Mesendoderm (in vitro differentiated cells): ENCODE results near the gene PPP1R26.
"Not testable (repeated sequence)": the region's sequence is repeated elsewhere in the genome, so short reads cannot be mapped to it uniquely, and the experiment has no call there.

ENCODE experiments used
- DNase-seq: peaks from one replicate; pipeline ENCODE4 v3.0.0; 2013
- H2AK5ac ChIP-seq: 2 replicates; pipeline ENCODE4 v1.6.1; 2013; ENCODE audit warnings: low read length, inconsistent platforms
- H2BK120ac ChIP-seq: 2 replicates; pipeline ENCODE4 v1.6.1; 2013; ENCODE audit warnings: low read depth, mild to moderate bottlenecking, low read length, moderate library complexity, mixed read lengths
- H2BK15ac ChIP-seq: replicated peaks from 2 replicates; pipeline ENCODE4 v1.6.1; 2013; ENCODE audit warnings: low read depth, mild to moderate bottlenecking, moderate library complexity
- H2BK5ac ChIP-seq: 2 replicates; pipeline ENCODE4 v1.6.1; 2013; ENCODE audit warnings: low read length, inconsistent platforms
- H3K18ac ChIP-seq: 2 replicates; pipeline ENCODE4 v1.6.1; 2013; ENCODE audit warnings: mild to moderate bottlenecking, low read length, mixed read lengths
- H3K23ac ChIP-seq: one replicate; pipeline ENCODE4 v1.6.1; 2013; ENCODE audit warnings: low read length
- H3K27ac ChIP-seq: 2 replicates; pipeline ENCODE4 v1.5.1; 2013; ENCODE audit warnings: low read depth, mild to moderate bottlenecking, inconsistent platforms, low read length, moderate library complexity
- H3K27me3 ChIP-seq: 2 replicates; pipeline ENCODE4 v1.6.1; 2013; ENCODE audit warnings: low read length, control low read depth, mild to moderate bottlenecking, inconsistent platforms; ENCODE audit not compliant: insufficient read depth, poor library complexity
- H3K36me3 ChIP-seq: 2 replicates; pipeline ENCODE4 v1.6.1; 2013; ENCODE audit warnings: low read length, inconsistent platforms; ENCODE audit not compliant: control insufficient read depth, insufficient read depth
- H3K4ac ChIP-seq: one replicate; pipeline ENCODE4 v1.6.1; 2013; ENCODE audit warnings: low read depth, mild to moderate bottlenecking, low read length, moderate library complexity
- H3K4me1 ChIP-seq: 2 replicates; pipeline ENCODE4 v1.6.1; 2013; ENCODE audit warnings: low read depth, low read length, inconsistent platforms; ENCODE audit not compliant: control insufficient read depth
- H3K4me2 ChIP-seq: 2 replicates; pipeline ENCODE4 v1.6.1; 2013; ENCODE audit warnings: low read length
- H3K4me3 ChIP-seq: 2 replicates; pipeline ENCODE4 v1.5.1; 2013; ENCODE audit warnings: mild to moderate bottlenecking, low read length
- H3K56ac ChIP-seq: one replicate; pipeline ENCODE4 v1.6.1; 2013; ENCODE audit warnings: low read length
- H3K79me1 ChIP-seq: 2 replicates; pipeline ENCODE4 v1.6.1; 2013; ENCODE audit warnings: low read length, inconsistent platforms
- H3K79me2 ChIP-seq: 2 replicates; pipeline ENCODE4 v1.6.1; 2013; ENCODE audit warnings: mild to moderate bottlenecking, low read length; ENCODE audit not compliant: control insufficient read depth, insufficient read depth
- H3K9ac ChIP-seq: 2 replicates; pipeline ENCODE4 v1.6.1; 2013; ENCODE audit warnings: low read length, inconsistent platforms
- H4K5ac ChIP-seq: one replicate; pipeline ENCODE4 v1.6.1; 2013; ENCODE audit warnings: low read length
- H4K8ac ChIP-seq: one replicate; pipeline ENCODE4 v1.6.1; 2013; ENCODE audit warnings: low read depth, mild to moderate bottlenecking, control low read depth, low read length, moderate library complexity
- WGBS: extraction: QIAGEN DNeasy Blood & Tissue Kit; methylation state at CpG from one replicate; pipeline ENCODE4 v1.1.7; 2013; ENCODE audit warnings: low lambda C conversion rate, missing lambda C conversion rate; ENCODE audit not compliant: insufficient coverage; ENCODE audit errors: extremely low coverage; 5-methylcytosine and 5-hydroxymethylcytosine counted together

Gene PPP1R26

DNA sequence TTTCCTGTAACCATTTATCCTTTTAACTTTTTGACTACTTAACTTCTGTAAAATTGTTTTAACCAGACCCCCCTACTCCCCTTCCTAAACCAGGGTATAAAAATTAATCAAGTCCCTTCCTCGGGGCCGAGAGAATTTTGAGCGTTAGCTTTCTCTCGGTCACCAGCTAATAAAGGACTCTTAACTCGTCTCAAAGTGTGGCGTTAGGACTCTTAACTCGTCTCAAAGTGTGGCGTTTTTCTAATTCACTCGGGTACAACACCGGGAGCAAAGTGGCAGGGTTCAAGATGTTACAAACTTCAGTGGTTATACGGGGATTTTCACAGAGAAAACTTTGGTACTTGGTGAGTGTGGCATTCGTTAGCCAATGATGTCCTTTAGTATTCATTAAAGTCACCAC, 39.7 kb upstream of the PPP1R26 start:
- Histone ChIP-seq H4K5ac (no peak overlapping the region), H3K9ac (no peak overlapping the region), H2AK5ac (no peak overlapping the region), H3K36me3 (no peaks in the 10 kb centered on the region), H4K8ac (no peak overlapping the region), H2BK5ac (no peak overlapping the region), H2BK15ac (no peak overlapping the region), H3K27ac (no peak overlapping the region), H3K4me2 (no peak overlapping the region), H3K27me3 (no peaks in the 10 kb centered on the region), H3K18ac (no peak overlapping the region), H3K79me2 (no peaks in the 10 kb centered on the region), H3K4ac (no peak overlapping the region), H3K56ac (no peak overlapping the region), H3K4me3 (no peak overlapping the region), H3K23ac (no peak overlapping the region), H3K4me1 (no peaks in the 10 kb centered on the region), H3K79me1 (no peaks in the 10 kb centered on the region), H2BK120ac (no peak overlapping the region)
- WGBS: no CpG with 5 or more reads among the region's 12 CpGs
- no peak for DNase-seq

DNA sequence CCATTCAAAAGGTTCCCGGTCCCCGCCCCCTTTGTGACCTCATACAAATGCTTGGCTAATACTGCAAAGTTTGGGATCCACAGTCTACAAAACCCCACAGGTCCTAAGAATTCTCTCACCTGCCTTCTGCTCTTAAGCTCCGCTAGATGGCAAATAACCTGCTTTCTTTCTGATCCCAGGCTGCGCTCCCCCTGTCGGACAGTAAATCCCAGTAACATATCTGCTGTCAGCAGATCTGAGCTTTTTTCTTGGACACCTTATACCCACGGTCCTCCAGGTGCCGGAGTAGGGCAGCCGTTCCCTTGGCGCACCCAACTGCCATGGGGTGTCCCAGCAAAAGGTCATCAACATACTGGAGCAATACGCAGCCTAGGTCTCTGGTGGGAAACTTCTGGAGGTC, 39.0 kb upstream of the PPP1R26 start:
- H3K9ac ChIP-seq: no peak overlapping the region
- no peak overlapping the region for H4K8ac ChIP-seq
- H3K23ac ChIP-seq: no peak overlapping the region
- H3K79me1 ChIP-seq: no peaks in the 10 kb centered on the region
- DNase-seq: no peak
- no peaks in the 10 kb centered on the region for H3K36me3 ChIP-seq
- H3K56ac ChIP-seq: no peak overlapping the region
- no peak overlapping the region for H2BK5ac ChIP-seq
- H2BK120ac ChIP-seq: no peak overlapping the region
- H4K5ac ChIP-seq: no peak overlapping the region
- H2BK15ac ChIP-seq: no peak overlapping the region
- no peak overlapping the region for H3K4me2 ChIP-seq
- H3K4ac ChIP-seq: no peak overlapping the region
- no peak overlapping the region for H3K4me3 ChIP-seq
- H3K4me1 ChIP-seq: no peaks in the 10 kb centered on the region
- no CpG with 5 or more reads among the region's 10 CpGs for whole genome bisulfite sequencing
- H2AK5ac ChIP-seq: no peak overlapping the region
- no peaks in the 10 kb centered on the region for H3K27me3 ChIP-seq
- H3K79me2 ChIP-seq: no peaks in the 10 kb centered on the region
- H3K27ac ChIP-seq: no peak overlapping the region
- H3K18ac ChIP-seq: no peak overlapping the region

DNA sequence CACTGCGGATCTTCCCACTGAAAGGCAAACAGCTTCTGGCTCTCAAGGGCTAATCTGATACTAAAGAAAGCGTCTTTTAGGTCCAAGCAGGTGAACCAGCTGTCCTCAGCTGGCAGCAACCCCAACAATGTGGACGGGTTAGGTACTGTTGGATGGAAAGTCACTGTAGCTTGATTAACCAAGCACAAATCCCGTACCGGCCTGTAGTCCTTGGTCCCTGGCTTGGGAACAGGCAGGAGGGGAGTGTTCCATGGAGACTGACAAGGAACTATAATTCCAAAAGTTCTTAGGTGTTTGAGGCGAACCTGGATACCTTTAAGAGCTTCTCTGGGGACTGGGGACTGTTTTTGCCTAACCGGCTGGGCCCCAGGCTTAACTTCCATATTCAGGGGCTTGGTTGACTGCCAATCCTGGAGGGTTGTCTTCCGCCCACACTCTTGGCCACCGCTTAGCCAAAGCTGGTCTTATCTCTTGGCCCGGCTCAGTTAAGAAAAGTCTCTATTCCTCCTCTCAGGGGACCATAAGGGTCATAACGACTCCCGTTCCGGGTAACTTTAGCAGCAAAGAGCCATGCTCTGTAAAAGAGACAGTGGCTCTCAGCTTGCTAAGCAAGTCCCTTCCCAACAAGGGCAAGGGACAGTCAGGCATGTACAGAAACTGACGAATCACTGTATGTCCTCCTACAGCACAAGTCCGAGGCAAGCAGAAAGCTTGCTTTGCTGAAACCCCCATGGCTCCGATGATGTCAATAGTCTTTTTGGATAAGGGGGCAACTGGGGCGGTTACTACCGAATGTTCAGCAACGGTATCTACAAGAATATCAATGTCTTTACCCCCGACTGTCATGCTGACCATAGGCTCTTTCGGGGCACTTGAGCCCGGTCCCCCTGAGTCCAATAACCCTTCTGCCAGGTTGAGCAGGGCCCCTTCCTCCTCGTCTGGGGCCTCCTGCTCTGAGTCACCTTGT, 38.2 kb upstream of the PPP1R26 start:
- H2AK5ac ChIP-seq, H3K79me2 ChIP-seq, H2BK120ac ChIP-seq, H2BK5ac ChIP-seq, DNase-seq, H3K27ac ChIP-seq, H3K18ac ChIP-seq, H3K27me3 ChIP-seq, H3K4me1 ChIP-seq, H3K4me3 ChIP-seq, H4K8ac ChIP-seq, H3K36me3 ChIP-seq, H3K4me2 ChIP-seq, H3K9ac ChIP-seq, H2BK15ac ChIP-seq, H4K5ac ChIP-seq, H3K56ac ChIP-seq, H3K4ac ChIP-seq, H3K23ac ChIP-seq, H3K79me1 ChIP-seq: not testable (repeated sequence)
- no CpG with 5 or more reads among the region's 23 CpGs for WGBS

DNA sequence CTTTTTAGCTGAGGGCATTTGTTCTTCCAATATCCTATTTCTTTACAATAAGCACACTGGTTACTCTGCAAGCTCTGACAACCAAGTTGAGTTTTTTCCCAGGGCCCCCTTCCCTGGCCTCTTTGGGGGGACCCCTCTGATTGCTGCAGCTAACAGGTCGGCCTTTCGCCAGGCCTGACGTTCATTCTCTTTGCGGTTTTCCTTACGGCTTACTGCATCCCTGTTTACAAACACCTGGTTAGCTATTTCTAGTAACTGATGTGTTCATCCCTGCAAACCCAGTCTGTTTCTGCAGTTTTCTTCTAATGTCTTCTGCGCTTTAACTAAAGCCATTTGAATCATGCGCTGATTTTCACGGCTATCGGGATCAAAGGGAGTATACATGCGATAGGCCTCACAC, 37.5 kb upstream of the PPP1R26 start:
- DNase-seq: no peak
- Histone ChIP-seq H3K36me3 (no peaks in the 10 kb centered on the region), H4K5ac (no peak overlapping the region), H3K4ac (no peak overlapping the region), H3K23ac (no peak overlapping the region), H2BK15ac (no peak overlapping the region), H3K9ac (no peak overlapping the region), H3K27ac (no peak overlapping the region), H2AK5ac (no peak overlapping the region), H3K4me3 (no peak overlapping the region), H3K18ac (no peak overlapping the region), H3K79me2 (no peaks in the 10 kb centered on the region), H3K56ac (no peak overlapping the region), H4K8ac (no peak overlapping the region), H3K79me1 (no peaks in the 10 kb centered on the region), H3K4me2 (no peak overlapping the region), H3K4me1 (no peaks in the 10 kb centered on the region), H2BK120ac (no peak overlapping the region), H3K27me3 (no peaks in the 10 kb centered on the region), H2BK5ac (no peak overlapping the region)
- no CpG with 5 or more reads among the region's 10 CpGs for WGBS

DNA sequence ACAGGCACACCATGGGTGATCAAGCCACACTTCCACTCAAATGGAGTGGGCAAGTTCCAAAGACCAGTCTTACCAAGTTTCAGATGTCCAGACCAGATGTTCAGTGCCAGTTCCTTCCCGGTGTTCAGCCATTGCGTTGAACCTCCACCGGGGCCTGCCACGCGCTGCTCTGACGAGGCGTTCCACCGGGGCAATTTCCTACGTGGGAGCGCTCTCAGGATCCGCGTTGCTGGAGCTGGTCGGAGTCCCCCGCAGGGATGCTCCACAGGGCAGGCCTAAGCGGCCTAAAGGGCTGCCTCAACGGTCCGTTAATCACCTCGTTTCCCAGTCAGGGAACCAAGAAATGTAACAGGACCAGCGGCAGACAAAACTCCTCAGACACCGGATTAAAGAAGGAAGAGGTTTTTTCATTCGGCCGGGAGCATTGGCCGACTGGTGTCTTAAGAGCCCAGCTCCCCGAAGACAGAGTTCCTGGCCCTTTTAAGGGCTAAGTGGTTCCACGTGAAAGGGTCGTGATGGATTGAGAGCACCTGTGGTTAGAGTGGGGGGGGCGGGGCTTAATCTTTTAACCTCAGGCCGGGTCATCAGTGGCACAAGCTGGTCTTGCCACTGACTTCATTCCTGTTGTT, 35.7 kb upstream of the PPP1R26 start:
- Histone ChIP-seq H3K79me1 (no peaks in the 10 kb centered on the region), H3K4me1 (no peaks in the 10 kb centered on the region), H3K18ac (no peak overlapping the region), H2BK120ac (no peak overlapping the region), H3K27me3 (no peaks in the 10 kb centered on the region), H3K23ac (no peak overlapping the region), H3K9ac (no peak overlapping the region), H3K27ac (no peak overlapping the region), H3K79me2 (no peaks in the 10 kb centered on the region), H3K36me3 (no peaks in the 10 kb centered on the region), H3K4me3 (no peak overlapping the region), H3K4me2 (no peak overlapping the region), H4K8ac (no peak overlapping the region), H2BK15ac (no peak overlapping the region), H4K5ac (no peak overlapping the region), H2BK5ac (no peak overlapping the region), H2AK5ac (no peak overlapping the region), H3K56ac (no peak overlapping the region), H3K4ac (no peak overlapping the region)
- DNase-seq: no peak
- WGBS: no CpG with 5 or more reads among the region's 28 CpGs
